Measurements from ENCODE around the gene EFCAB13. TPM values are rescaled to one million over a fixed set of nuclear protein-coding genes. Genes with fewer than 3 reads are reported as not detected.

EFCAB13 gene
- total and polyA plus RNA-seq, 4 donors, result 0.80 to 2.9 (median 2.3) TPM

GRCh38 chr17:47352848-47353247 lies 29.1 kb downstream of the EFCAB13 start:
- H3K9me3 ChIP-seq (ENCODE audit: control insufficient read depth in 4 of 4, low read length in 3 of 4), result no peaks in the 10 kb centered on the region
- no peak for DNase-seq (ENCODE audit: low spot score)
- H3K27ac ChIP-seq (ENCODE audit: low read depth in 1 of 2, low read length in 2 of 2), result no peak overlapping the region
- no peak for TF ChIP-seq HNF4G (IDR thresholded peaks at IDR 0.05)
- no peak for TF ChIP-seq HNF4A (conservative IDR thresholded peaks at IDR 0.05)
- no peak for TF ChIP-seq FOXA2 (IDR thresholded peaks at IDR 0.05)
- no peak for TF ChIP-seq SP1 (IDR thresholded peaks at IDR 0.05)
- no peak for TF ChIP-seq JUND (IDR thresholded peaks at IDR 0.05)
- TF ChIP-seq YY1 (IDR thresholded peaks at IDR 0.05), result no peak
- TF ChIP-seq ZBTB33 (IDR thresholded peaks at IDR 0.05), result no peak
- no peak for TF ChIP-seq REST (IDR thresholded peaks at IDR 0.05)
- H3K36me3 ChIP-seq (ENCODE audit: control insufficient read depth in 4 of 4, insufficient read depth in 3 of 4, low read depth in 1 of 4, low read length in 3 of 4), result no peaks in the 10 kb centered on the region
- no peak overlapping the region for H3K4me3 ChIP-seq (ENCODE audit: low read depth in 1 of 3, low read length in 3 of 3)
- H3K27me3 ChIP-seq (ENCODE audit: control insufficient read depth in 4 of 4, insufficient read depth in 4 of 4, low read length in 3 of 4), result no peaks in the 10 kb centered on the region
- no peaks in the 10 kb centered on the region for H3K4me1 ChIP-seq (ENCODE audit: control insufficient read depth in 4 of 4, insufficient read depth in 4 of 4, low read length in 3 of 4)
- H3K9ac ChIP-seq (ENCODE audit: low read depth in 1 of 2, low read length in 2 of 2), result no peak overlapping the region
- WGBS, result 87% methylated on average over 1 of the region's 1 CpG

GRCh38 chr17:47358652-47359051 lies 34.9 kb downstream of the EFCAB13 start:
- Histone ChIP-seq H3K4me1 (ENCODE audit: control insufficient read depth in 4 of 4, insufficient read depth in 4 of 4, low read length in 3 of 4) (no peaks in the 10 kb centered on the region), H3K36me3 (ENCODE audit: control insufficient read depth in 4 of 4, insufficient read depth in 3 of 4, low read depth in 1 of 4, low read length in 3 of 4) (no peaks in the 10 kb centered on the region), H3K4me3 (ENCODE audit: low read depth in 1 of 3, low read length in 3 of 3) (no peak overlapping the region), H3K9me3 (ENCODE audit: control insufficient read depth in 4 of 4, low read length in 3 of 4) (no peaks in the 10 kb centered on the region), H3K27me3 (ENCODE audit: control insufficient read depth in 4 of 4, insufficient read depth in 4 of 4, low read length in 3 of 4) (no peaks in the 10 kb centered on the region), H3K27ac (ENCODE audit: low read depth in 1 of 2, low read length in 2 of 2) (no peak overlapping the region), H3K9ac (ENCODE audit: low read depth in 1 of 2, low read length in 2 of 2) (no peak overlapping the region)
- no peak for TF ChIP-seq ATF3 (IDR thresholded peaks at IDR 0.05)
- TF ChIP-seq SP1 (IDR thresholded peaks at IDR 0.05), result no peak
- no peak for TF ChIP-seq GABPA (IDR thresholded peaks at IDR 0.05 in 1 of 2, conservative IDR thresholded peaks at IDR 0.05 in 1 of 2)
- TF ChIP-seq CTCF (IDR thresholded peaks at IDR 0.05; ENCODE audit: low read depth, low read length, missing input control), result no peak
- no peak for TF ChIP-seq TAF1 (conservative IDR thresholded peaks at IDR 0.05)
- TF ChIP-seq HNF4A (conservative IDR thresholded peaks at IDR 0.05), result no peak
- TF ChIP-seq JUND (IDR thresholded peaks at IDR 0.05), result no peak
- no peak for TF ChIP-seq YY1 (IDR thresholded peaks at IDR 0.05)
- no peak for TF ChIP-seq RAD21 (IDR thresholded peaks at IDR 0.05)
- no peak for TF ChIP-seq FOXA2 (IDR thresholded peaks at IDR 0.05)
- no peak for TF ChIP-seq ZBTB33 (IDR thresholded peaks at IDR 0.05)
- TF ChIP-seq NR2F2 (IDR thresholded peaks at IDR 0.05), result no peak
- TF ChIP-seq FOXA1 (IDR thresholded peaks at IDR 0.05), result no peak
- TF ChIP-seq MAX (IDR thresholded peaks at IDR 0.05), result no peak
- TF ChIP-seq RXRA (IDR thresholded peaks at IDR 0.05), result no peak
- 91% methylated on average over 1 of the region's 1 CpG for WGBS
- DNase-seq (ENCODE audit: low spot score), result no peak

Measured in liver (tissue), 9 donors.